ENCODE measurements around the gene PARD3.

Gene PARD3

DNA sequence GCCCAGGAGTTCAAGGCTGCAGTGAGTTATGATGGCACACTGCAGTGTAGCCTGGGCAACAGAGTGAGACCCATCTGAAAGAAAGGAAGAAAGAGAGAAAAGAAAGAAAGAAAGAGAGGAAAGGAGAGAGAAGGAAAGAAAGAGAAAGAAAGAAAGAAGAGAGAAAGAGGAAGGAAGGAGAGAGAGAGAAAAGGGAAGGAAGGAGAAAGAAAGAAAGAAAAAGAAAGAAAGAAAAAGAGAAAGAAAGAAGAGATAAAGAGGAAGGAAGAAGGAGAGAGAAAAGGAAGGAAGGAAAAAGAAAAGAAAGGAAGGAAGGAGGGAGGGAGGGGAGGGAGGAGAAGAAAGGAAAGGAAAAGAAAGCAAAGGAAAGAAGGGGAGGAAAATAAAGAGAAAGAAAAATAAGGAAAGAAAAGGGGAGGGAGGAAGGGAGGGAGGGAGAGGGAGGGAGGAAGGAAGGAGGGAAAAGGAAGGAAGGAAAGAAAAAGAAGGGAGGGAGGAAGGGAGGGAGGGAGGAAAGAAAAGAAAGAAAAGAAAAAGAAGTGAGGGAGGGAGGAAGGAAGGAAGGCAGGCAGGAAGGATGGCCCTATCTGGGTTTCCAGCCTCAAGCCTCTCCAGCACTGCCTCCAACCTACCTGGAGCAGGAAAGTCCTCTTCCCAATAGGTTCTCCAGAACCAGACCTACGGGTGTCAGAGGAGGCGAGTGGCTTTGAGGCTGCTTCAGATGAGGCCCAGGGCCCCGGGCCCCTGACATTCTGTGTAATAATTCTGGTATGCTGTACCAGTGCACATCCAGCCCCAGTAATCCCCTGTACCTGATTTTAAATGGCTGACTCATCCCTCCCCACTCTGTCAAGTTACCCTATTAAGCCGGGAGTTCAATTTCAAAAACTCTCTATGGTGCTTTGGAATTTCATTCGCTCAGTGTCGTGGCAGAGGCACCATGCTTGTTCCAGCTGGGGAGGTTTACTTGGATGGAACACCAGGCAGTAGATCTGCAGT is 6.8 kb upstream of the PARD3 start:
- DNase-seq = no peak

GRCh38 chr10:34817586-34817985 is 2.5 kb upstream of the PARD3 start:
- no peak for DNase-seq

- no peak for DNase-seq
These were observed 2.0 kb upstream of the PARD3 start for GRCh38 chr10:34817054-34817453.

DNA sequence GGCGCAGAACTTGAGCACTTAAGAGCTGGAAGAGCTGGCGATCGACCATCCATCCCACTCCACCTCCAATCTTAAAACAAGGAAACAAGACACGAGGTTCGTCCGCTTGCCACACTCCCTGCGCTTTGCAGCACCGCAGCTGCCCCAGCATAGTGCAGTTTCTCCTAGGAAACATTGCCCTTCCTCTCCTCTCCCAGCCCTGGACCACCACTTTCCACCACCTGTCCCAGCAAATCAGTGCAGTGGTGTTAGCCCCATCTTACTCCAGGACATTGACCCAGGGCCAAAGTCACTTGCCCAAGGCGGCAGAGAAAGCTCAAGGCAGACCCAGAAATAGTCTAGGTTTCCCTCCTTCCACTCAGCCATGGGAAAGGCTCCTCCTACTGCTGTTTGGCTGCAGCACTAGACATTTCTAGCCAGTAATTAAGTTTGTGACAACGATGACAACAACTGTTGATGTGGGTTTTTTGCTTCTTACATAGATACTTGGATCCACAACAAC is 1.5 kb upstream of the PARD3 start:
- no peak for DNase-seq

DNA sequence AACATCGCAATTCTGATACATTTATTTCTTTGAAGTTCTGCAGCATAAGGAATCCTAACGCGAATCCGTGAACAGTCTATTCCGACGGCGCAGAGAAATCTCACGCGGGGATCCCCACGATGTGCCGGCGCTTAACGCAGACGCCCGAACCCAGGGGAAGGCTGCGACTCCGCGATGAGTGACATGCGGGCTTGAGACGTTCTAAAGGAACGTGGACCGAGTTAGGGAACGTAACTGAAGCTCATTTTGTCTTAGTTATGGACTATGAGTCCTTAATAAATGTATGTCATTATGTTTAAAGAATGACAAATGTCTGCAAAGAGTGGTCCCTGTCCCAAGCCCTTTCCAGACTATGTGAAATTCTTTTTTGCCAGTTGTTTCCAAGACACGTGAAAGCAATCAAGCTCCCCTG is 995 bp upstream of the PARD3 start:
- no peak for DNase-seq

- no peak for DNase-seq
These were observed 247 bp downstream of the PARD3 start for GRCh38 chr10:34814913-34815184.

DNA sequence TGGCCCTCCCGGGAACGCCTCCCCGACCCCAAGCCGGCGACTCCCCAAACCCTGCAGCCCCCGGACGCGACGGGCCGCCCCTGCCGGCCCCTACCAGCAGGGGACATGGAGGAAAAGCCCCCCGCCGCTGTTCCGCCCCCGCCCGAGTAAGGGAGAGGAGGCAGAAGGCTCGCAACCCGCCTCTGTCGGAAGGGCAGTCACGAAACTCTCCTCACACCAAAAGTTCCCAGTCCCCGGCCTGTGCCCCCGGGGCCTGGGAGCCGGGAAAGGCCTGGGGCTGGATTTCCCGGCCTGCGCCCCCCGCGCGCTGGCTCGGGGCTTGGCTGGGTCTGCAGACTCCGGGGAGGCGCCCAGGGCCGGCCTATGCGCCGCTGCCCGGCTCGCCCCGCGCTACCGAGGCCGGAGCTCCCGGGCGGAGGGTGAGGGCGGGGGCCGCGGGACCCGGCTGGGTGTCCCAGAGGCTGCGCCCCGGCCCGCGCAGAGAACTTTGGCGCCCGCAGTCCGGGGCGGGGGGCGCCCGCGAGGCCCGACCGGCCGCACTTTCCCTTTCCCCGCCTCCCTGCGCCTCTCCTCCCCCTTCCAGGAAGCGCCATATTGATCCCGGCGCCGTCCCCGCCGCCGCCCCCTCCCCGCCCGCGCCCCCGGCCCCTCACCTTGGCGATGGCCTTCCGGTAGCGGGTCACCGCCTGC is 728 bp downstream of the PARD3 start:
- no peak for DNase-seq

DNA sequence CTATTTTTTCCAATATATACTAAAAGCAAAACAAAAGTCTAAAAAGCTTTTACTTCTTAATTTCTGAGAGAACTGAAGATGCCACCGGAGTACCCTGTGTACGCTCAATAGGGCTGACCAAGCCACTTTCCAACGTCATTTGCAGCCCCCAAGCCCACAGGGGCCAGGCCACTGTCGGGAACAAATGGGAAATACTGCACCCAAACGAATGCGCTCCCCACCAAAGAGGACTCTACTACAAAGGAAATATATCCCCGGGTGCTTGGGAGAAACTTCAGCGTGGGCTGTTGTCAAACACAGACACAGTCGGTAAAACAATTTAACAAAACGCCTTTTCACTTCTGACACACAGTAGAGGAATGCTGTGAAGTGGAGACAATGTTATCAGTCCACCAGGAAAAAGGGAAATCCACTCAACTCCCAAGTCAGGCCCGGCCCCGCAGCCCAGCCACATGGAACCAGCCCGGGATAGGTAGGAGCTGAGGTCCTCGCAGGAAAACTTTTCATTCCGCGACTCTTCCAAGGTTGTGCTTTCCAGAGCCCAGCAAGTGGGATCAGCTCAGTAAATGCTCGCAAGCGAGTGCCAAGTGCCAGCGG is 1.4 kb downstream of the PARD3 start:
- DNase-seq = no peak

DNA sequence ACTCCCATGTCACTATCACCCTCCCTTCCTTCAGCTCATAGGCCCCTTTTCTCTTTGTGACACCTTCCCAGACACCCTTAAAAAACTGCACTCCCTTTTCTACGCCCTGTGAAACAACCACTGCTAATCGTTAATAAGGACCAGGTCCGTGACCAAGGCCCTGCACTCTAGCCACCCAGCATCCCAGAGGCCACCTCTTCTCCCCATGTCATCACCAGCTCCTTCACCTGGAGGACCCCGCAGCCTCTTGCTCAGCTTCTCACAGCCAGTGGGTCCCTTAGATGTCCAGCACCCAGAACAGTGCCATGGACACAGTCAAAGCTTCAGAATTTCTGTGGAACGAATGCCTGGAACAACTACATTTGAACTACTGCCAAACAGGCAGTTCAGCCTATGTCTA is 2.3 kb downstream of the PARD3 start:
- no peak for DNase-seq

DNA sequence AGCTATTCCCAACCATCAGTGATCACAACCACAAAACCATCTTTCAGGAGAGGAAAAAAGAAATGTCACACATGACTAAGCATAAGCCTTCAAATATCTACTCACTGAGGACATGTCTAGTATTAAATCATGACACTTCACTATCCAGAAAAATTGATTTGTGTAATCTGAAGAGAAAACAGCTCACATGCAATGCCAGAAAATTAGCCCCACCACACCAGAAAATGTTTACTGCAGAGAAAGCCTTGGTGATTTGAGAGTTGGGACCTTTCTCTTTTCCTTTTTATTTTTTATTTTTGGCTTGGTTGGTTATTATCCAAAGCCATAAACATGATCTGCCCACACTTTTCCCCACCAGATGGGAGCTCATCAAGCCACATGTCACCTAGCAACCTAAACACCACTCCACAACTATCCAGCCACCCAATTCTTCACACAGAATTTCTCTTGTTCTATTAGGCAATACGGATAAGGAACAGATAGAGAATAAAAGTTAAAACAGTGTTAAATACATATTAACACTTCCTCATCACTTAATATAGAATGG is 3.1 kb downstream of the PARD3 start:
- no peak for DNase-seq

DNA sequence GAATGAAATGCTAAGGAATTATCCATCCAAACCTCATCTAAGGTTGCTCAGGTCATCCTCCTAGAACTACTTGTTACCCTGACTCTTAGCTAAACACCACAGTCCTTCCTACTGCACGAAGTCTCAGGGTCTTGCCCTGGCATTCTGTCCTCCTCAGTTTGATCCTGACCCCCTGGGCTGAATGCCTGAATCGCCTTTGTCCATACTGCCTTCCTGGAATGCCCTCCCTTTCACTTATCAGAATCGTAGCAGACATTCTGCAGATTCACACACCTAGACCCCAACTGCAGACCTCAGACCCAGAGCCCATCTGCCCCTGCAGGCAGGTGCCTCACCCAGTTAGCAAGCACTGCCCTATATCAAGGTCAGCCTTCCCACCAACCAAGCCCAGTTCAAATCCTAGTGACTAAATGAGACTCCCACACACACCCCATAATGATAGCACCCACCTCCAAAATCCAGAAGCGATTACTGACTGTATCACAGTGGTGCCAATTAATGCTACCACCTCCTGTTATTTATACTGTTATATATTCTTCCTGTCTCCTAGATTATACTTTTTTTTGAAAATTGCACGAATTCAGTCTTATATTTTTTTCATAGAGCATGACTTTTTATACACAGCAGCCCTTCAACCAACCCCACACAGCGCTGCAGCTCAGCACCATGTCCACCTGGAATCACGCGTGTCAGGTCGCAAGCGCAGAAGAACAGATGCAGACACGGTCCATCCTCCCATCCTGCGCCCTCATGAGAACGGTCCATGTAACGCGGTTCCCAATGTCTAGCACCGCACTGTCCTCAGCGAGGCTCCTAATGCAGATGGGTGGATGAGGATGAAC is 3.7 kb downstream of the PARD3 start:
- DNase-seq = no peak

GRCh38 chr10:34809796-34810195 is 5.3 kb downstream of the PARD3 start:
- DNase-seq = no peak

DNA sequence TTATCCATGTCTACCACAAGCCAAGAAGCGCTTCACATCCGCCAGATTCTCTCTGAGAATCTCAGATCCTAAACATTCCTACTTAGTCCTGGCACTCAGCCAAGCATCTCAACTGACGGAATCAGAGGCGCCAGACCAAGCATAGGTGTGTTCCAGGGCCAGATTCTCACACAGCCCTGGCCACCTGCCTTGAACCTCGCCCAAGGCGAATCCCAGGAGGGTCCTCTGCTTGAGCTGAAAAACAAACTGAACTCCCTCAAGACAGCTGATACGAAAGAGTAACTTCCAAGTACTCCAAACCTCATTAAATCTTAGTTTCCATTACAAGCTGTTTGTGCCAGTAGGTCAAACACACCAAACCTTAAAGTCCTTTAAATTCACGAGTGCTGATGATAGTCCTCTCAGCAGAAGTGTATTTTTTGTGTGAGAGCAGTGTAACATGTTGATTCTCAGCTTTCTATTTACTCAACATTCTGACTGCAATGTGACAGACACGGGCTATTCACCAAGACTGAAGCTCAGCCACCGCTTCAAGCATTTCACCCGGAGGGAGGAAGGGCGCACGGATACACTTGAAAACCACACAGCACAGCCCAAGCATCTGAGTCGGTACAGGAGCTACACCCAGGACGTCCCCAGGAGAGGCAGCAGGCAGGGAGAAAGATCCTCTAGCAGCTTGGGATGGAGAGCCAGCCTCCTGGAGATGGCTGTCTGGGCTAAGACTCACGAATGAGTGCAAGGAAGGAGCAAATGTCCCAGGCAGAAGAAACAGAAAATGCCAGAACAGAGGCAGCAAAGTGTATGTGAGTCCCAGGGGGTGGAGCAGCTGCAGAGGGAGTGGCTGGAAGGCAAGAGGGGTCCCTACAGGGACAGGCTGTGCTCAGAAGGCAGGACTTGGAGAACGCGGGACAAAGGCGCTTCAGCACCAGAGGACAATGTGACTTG is 6.0 kb downstream of the PARD3 start:
- peak; percentile 80 for DNase-seq

- DNase-seq = no peak
These were observed 6.8 kb downstream of the PARD3 start for GRCh38 chr10:34808336-34808735.

GRCh38 chr10:34804306-34804705 is 10.8 kb downstream of the PARD3 start:
- no peak for DNase-seq

DNA sequence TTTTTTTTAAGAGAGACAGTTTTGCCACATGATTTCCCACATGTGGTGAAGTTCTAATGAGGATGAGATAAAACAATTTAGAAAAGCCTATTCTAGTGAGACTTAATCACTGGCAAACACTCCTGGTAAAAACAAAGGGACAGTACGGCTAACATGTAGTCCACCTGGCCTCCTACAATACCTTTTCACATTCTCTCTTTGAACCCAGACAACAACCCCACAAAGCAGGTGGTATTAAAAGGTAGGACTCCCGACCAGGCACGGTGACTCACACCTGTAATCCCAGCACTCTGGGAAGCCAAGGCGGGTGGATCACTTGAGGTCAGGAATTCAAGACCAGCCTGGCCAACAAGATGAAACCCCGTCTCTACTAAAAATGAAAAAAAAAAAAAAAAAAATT is 12.4 kb downstream of the PARD3 start:
- DNase-seq = no peak

DNA sequence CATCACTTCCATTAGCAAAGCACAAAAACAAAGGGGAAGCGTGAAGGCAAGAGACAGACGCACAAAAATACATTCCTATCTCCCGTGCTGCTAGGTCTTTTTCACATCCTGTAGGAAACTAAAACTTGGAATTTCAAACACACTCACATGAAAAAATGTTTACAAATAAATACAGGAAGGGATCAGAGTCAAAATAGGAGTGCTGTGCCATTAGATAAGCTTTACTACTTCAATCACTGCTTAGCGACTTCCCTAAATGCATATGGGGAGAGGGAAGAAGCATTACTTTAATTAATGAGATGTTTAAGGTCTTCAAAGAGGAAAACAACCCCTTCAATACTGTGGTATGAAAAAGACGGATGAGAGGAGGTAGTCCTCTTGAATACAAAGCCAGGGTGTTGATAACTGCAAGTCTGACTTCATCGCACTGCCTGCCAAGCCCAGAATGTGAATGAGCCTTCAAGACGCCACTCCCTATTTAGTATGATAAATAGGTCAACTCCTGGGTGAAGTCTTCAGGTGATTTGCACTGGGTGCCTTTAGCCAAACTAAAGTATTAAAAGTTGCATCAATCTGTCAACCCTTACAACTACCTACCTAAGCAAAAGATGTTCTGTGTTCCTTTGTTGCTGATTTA is 13.9 kb downstream of the PARD3 start:
- DNase-seq = no peak

DNA sequence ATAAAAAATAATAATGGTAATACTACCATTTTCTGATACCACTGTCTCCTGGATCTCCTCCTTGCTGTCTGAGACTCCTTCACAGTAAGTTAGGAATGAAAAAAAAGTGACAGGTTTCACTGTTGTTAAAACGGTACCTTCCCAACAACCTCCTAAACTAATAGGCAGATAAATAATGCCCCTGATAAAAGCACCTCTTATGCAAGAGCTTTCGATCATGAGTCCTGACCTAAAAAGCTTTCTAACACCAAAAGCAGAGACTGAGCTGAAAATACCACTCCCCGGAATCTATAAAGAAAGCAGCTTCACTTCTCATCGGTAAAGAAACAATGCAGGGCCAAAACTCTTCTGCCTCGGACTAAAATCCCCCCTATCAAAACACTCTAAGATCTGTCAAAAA is 14.5 kb downstream of the PARD3 start:
- no peak for DNase-seq

- no peak for DNase-seq
These were observed 16.4 kb downstream of the PARD3 start for GRCh38 chr10:34798654-34799053.

DNA sequence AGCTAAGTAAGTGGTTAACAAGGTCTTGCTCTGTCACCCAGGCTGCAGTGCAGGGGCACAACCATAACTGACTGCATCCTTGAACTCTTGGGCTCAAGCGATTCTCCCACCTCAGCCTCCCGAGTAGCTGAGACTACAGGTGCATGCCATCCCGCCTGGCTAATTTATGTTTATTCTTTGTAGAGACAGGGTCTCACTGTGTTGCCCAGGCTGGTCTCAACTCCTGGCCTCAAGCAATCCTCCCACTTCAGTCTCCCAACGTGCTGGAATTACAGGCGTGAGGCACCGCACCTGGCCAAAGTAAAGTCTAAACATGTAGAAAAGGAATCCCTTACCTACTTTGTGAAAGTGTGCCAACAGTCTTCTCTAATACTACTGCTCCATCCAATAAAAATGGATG is 17.9 kb downstream of the PARD3 start:
- DNase-seq = no peak

- DNase-seq = no peak
These were observed 19.0 kb downstream of the PARD3 start for GRCh38 chr10:34796133-34796532.
